CD14-positive monocyte (primary cell): ENCODE measurements around the gene TIMM50. TPM values are rescaled to one million over a fixed set of nuclear protein-coding genes. Genes with fewer than 3 reads are reported as not detected.

Experiments
- DNase-seq, 3 donors: peaks; one replicate each; pipeline ENCODE4 v3.0.0-alpha.2; 2011 to 2022
- H2AFZ ChIP-seq: 2 replicates; pipeline ENCODE4 v1.6.0; 2012; ENCODE audit warnings: mild to moderate bottlenecking, low read depth, low read length, inconsistent platforms; ENCODE audit not compliant: insufficient read depth, poor library complexity, severe bottlenecking
- H3K27ac ChIP-seq, 2 donors: 1 replicate in 1 of 2; 2 replicates in 1 of 2; pipeline ENCODE4 v1.5.1; 2012 to 2013; ENCODE audit warnings: low read length in 2 of 2, control low read depth in 1 of 2, inconsistent platforms in 1 of 2, low read depth in 1 of 2, mild to moderate bottlenecking in 1 of 2
- H3K27me3 ChIP-seq, 2 donors: one replicate each; pipeline versions ENCODE4 v1.6.0 to v1.6.1; 2011 to 2013; ENCODE audit warnings: low read length in 2 of 2; ENCODE audit not compliant: control insufficient read depth in 2 of 2, insufficient read depth in 2 of 2
- H3K36me3 ChIP-seq, 2 donors: replicated peaks in 1 of 2; 1 replicate in 1 of 2; 2 replicates in 1 of 2; pipeline versions ENCODE4 v1.5.1 to v1.6.1; 2012 to 2013; ENCODE audit warnings: low read length in 2 of 2, control low read depth in 1 of 2, inconsistent platforms in 1 of 2, mild to moderate bottlenecking in 1 of 2; ENCODE audit not compliant: insufficient read depth in 2 of 2, control insufficient read depth in 1 of 2
- H3K4me1 ChIP-seq, 2 donors: 1 replicate in 1 of 2; 2 replicates in 1 of 2; pipeline versions ENCODE4 v1.5.1 to v1.6.1; 2012 to 2013; ENCODE audit warnings: low read length in 2 of 2, control low read depth in 1 of 2, inconsistent platforms in 1 of 2, mild to moderate bottlenecking in 1 of 2, moderate library complexity in 1 of 2; ENCODE audit not compliant: insufficient read depth in 2 of 2, control insufficient read depth in 1 of 2
- H3K4me2 ChIP-seq: replicated peaks from 2 replicates; pipeline ENCODE3; 2012; ENCODE audit warnings: low read length, moderate library complexity, mild to moderate bottlenecking; ENCODE audit not compliant: poor library complexity, severe bottlenecking; ENCODE audit errors: extremely low read depth
- H3K4me3 ChIP-seq, 3 experiments: fragments of 200-600 bp in 1 of 3; sonication (generic) in 1 of 3; replicated peaks in 1 of 3; 1 replicate in 2 of 3; 2 replicates in 1 of 3; pipeline ENCODE4 v1.5.1; 2011 to 2013; ENCODE audit warnings: low read length in 3 of 3, mild to moderate bottlenecking in 3 of 3, control low read depth in 2 of 3, low read depth in 2 of 3, inconsistent platforms in 1 of 3, moderate library complexity in 1 of 3
- H3K79me2 ChIP-seq: 2 replicates; pipeline ENCODE4 v1.6.0; 2012; ENCODE audit warnings: mild to moderate bottlenecking, control low read depth, inconsistent platforms, low read length, moderate library complexity; ENCODE audit not compliant: insufficient read depth
- H3K9ac ChIP-seq: 2 replicates; pipeline ENCODE4 v1.6.0; 2017; ENCODE audit warnings: low read length, mild to moderate bottlenecking; ENCODE audit not compliant: insufficient read depth, poor library complexity, severe bottlenecking
- H3K9me3 ChIP-seq, 2 donors: replicated peaks in 1 of 2; 1 replicate in 1 of 2; 2 replicates in 1 of 2; pipeline versions ENCODE4 v1.5.1 to v1.6.1; 2012 to 2013; ENCODE audit warnings: low read length in 2 of 2, control low read depth in 1 of 2; ENCODE audit not compliant: control insufficient read depth in 1 of 2, insufficient read depth in 1 of 2
- H4K20me1 ChIP-seq: 2 replicates; pipeline ENCODE4 v1.6.0; 2012; ENCODE audit warnings: mild to moderate bottlenecking, low read length, control low read depth, moderate library complexity; ENCODE audit not compliant: insufficient read depth
- H3K27ac Mint-ChIP-seq, 7 donors: one replicate each; pipeline ENCODE4 v1.8.0; 2020; ENCODE audit warnings: mild to moderate bottlenecking in 7 of 7, mixed read lengths in 7 of 7, moderate library complexity in 6 of 7, inconsistent platforms in 2 of 7
- H3K27me3 Mint-ChIP-seq, 3 donors: one replicate each; pipeline ENCODE4 v1.8.0; 2021 to 2022; ENCODE audit warnings: low read depth in 3 of 3, mild to moderate bottlenecking in 3 of 3, mixed read lengths in 3 of 3, moderate library complexity in 3 of 3, inconsistent platforms in 1 of 3
- H3K36me3 Mint-ChIP-seq, 2 donors: one replicate each; pipeline ENCODE4 v1.8.0; 2020; ENCODE audit warnings: mixed read lengths in 2 of 2, inconsistent platforms in 1 of 2, mild to moderate bottlenecking in 1 of 2
- H3K4me1 Mint-ChIP-seq: one replicate; pipeline ENCODE4 v1.8.0; 2020; ENCODE audit warnings: mild to moderate bottlenecking, mixed read lengths
- H3K4me3 Mint-ChIP-seq, 2 donors: one replicate each; pipeline ENCODE4 v1.8.0; 2020; ENCODE audit warnings: mild to moderate bottlenecking in 2 of 2, mixed read lengths in 2 of 2, moderate library complexity in 1 of 2
- H3K9me3 Mint-ChIP-seq, 7 donors: one replicate each; pipeline ENCODE4 v1.8.0; 2020 to 2022; ENCODE audit warnings: mixed read lengths in 7 of 7, mild to moderate bottlenecking in 6 of 7, moderate library complexity in 6 of 7, inconsistent platforms in 2 of 7
- CTCF ChIP-seq: fragments of 200-600 bp; IDR thresholded peaks from one replicate; pipeline ENCODE4 v1.8.0; 2022; ENCODE audit warnings: antibody characterized with exemption, mild to moderate bottlenecking
- WGBS: methylation state at CpG from one replicate; pipeline ENCODE4 v1.1.5; 2013; ENCODE audit warnings: missing lambda C conversion rate; ENCODE audit not compliant: insufficient coverage; 5-methylcytosine and 5-hydroxymethylcytosine counted together
- intact Hi-C, 2 donors: fragments of 100-400 bp; cut with micrococcal nuclease; formaldehyde crosslinking; loops; one replicate each; pipeline versions ENCODE4 v1.15.0 to v1.15.1; 2023
- polyA plus RNA-seq, 3 donors: library from polyadenylated mRNA; depleted of rRNA in 1 of 3; unstranded in 2 of 3; stranded (reverse) in 1 of 3; fragments of 300-500 nt in 2 of 3; fragments of >200 nt in 1 of 3; fragmentation: Illumina TruSeq in 2 of 3; gene quantifications; 1 replicate in 2 of 3; 2 replicates in 1 of 3; pipeline ENCODE4 v1.2.3, GENCODE V29; 2012 to 2021

Gene TIMM50
- polyA plus RNA-seq, 3 donors, result 22.0 to 54.6 (median 43.8) TPM

- H3K36me3 ChIP-seq, result peaks cover 79 to 93% of the 10 kb centered on the region in 2 donors
- no peak for DNase-seq
- no peak overlapping the region for H2AFZ ChIP-seq
- no peaks in the 10 kb centered on the region for H3K27me3 ChIP-seq
- H3K9ac ChIP-seq, result no peak overlapping the region
- H3K4me1 ChIP-seq, result no peaks in the 10 kb centered on the region
- H3K79me2 ChIP-seq, result no peaks in the 10 kb centered on the region
- peaks cover 79 to 92% of the 10 kb centered on the region in 2 donors for H3K36me3 Mint-ChIP-seq
- peaks cover 49% of the 10 kb centered on the region for H4K20me1 ChIP-seq
- TF ChIP-seq CTCF, result no peak
- peak overlapping the region in 1 of 7 donors; percentile 17 for H3K27ac Mint-ChIP-seq
- H3K4me2 ChIP-seq, result no peak overlapping the region
- no peak overlapping the region for H3K4me3 ChIP-seq
- no peaks in the 10 kb centered on the region for H3K9me3 Mint-ChIP-seq
- no peak overlapping the region for H3K4me3 Mint-ChIP-seq
- H3K9me3 ChIP-seq, result no peaks in the 10 kb centered on the region
- peaks cover 0 to 2% (median 0%) of the 10 kb centered on the region in 3 donors for H3K27me3 Mint-ChIP-seq
- H3K4me1 Mint-ChIP-seq, result no peaks in the 10 kb centered on the region
- 86% methylated on average over 1 of the region's 3 CpGs for WGBS
- intact Hi-C loops, result no loop called here
- no peak overlapping the region for H3K27ac ChIP-seq
Measured at GRCh38 chr19:39463403-39463802, 17.2 kb upstream of the TIMM50 start.

- H3K36me3 Mint-ChIP-seq, result peaks cover 80 to 92% of the 10 kb centered on the region in 2 donors
- intact Hi-C loops, result no loop called here
Measured at GRCh38 chr19:39465956-39466747, 14.5 kb upstream of the TIMM50 start.

More at GRCh38 chr19:39465956-39466747, 14.5 kb upstream of the TIMM50 start:
- no peak for TF ChIP-seq CTCF
- Histone ChIP-seq H3K4me1 (no peaks in the 10 kb centered on the region), H3K4me2 (no peak overlapping the region), H4K20me1 (peaks cover 37% of the 10 kb centered on the region), H3K27ac (no peak overlapping the region), H3K36me3 (peaks cover 79 to 93% of the 10 kb centered on the region in 2 donors), H2AFZ (no peak overlapping the region), H3K9me3 (no peaks in the 10 kb centered on the region), H3K79me2 (no peaks in the 10 kb centered on the region), H3K4me3 (no peak overlapping the region), H3K27me3 (no peaks in the 10 kb centered on the region), H3K9ac (no peak overlapping the region)
- Mint-ChIP-seq H3K4me1 (no peaks in the 10 kb centered on the region), H3K27me3 (no peaks in the 10 kb centered on the region), H3K27ac (peak overlapping the region in 1 of 7 donors; percentile 73), H3K4me3 (no peak overlapping the region), H3K9me3 (no peaks in the 10 kb centered on the region)
- no peak for DNase-seq
- WGBS, result 99% methylated on average over 9 of the region's 18 CpGs
